ENCODE data around the gene POLR1H.

DNA sequence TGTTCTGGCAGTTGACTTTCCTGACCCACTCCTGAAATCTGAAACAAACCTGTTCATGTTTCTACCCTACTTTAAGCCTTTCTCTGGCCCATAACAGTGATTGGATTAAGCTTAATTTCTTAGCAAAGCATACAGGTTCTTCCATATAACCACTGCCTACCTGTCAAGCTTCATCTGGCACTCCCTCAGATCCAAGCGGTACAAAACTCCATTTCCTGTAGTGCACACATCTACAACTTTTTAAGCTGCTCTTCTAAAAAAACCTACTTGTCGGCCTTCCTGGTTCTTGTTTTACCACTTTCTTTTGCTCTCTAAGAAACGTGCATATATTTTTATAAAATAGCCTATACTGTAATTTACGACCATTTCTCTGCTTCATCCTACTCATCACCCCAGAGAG, 5.0 kb downstream of the POLR1H start:
- TF ChIP-seq, protein P1, sequence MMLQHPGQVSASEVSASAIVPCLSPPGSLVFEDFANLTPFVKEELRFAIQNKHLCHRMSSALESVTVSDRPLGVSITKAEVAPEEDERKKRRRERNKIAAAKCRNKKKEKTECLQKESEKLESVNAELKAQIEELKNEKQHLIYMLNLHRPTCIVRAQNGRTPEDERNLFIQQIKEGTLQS (IDR thresholded peaks at IDR 0.05) = no peak
- TF ChIP-seq, protein P2, sequence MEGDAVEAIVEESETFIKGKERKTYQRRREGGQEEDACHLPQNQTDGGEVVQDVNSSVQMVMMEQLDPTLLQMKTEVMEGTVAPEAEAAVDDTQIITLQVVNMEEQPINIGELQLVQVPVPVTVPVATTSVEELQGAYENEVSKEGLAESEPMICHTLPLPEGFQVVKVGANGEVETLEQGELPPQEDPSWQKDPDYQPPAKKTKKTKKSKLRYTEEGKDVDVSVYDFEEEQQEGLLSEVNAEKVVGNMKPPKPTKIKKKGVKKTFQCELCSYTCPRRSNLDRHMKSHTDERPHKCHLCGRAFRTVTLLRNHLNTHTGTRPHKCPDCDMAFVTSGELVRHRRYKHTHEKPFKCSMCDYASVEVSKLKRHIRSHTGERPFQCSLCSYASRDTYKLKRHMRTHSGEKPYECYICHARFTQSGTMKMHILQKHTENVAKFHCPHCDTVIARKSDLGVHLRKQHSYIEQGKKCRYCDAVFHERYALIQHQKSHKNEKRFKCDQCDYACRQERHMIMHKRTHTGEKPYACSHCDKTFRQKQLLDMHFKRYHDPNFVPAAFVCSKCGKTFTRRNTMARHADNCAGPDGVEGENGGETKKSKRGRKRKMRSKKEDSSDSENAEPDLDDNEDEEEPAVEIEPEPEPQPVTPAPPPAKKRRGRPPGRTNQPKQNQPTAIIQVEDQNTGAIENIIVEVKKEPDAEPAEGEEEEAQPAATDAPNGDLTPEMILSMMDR (IDR thresholded peaks at IDR 0.05 in 2 of 3, conservative IDR thresholded peaks at IDR 0.05 in 1 of 3; ENCODE audit: borderline replicate concordance in 1 of 3, insufficient read depth in 1 of 3, low read depth in 2 of 3, low read length in 2 of 3) = no peak
- TF ChIP-seq TCF7L2 (IDR thresholded peaks at IDR 0.05; ENCODE audit: borderline replicate concordance, extremely low read depth, insufficient read depth, insufficient read length) (no peak), POLR2A (IDR thresholded peaks at IDR 0.05; ENCODE audit: borderline replicate concordance, extremely low read depth, insufficient read depth, insufficient read length) (no peak)

All from HCT116 (cell line).